HCT116 (cell line): ENCODE data around the gene PARP2. TPM values are rescaled to one million over a fixed set of nuclear protein-coding genes. Genes with fewer than 3 reads are reported as not detected.

ENCODE experiments used
- ATAC-seq: fragments of 200-7000 bp; cut with Tn5 transposase; 2 replicates; pipeline ENCODE4 v1.9.1; 2020; ENCODE audit warnings: mild to moderate bottlenecking, moderate library complexity
- BruUV-seq: library from RNA; stranded (reverse); fragments of 400-500 nt; replicated peaks from 2 replicates; lab custom pipeline; 2021; lab: Mats Ljungman, UMichigan
- CTCF ChIA-PET: fragments of 300-600 bp; sonication (Branson Sonifier 250); formaldehyde crosslinking; loops from one replicate; lab custom pipeline; 2021; ENCODE audit warnings: antibody characterized with exemption; lab: Charles Lee
- POLR2A ChIA-PET: fragments of 300-600, 350-600 bp; sonication (Branson Sonifier 250); formaldehyde crosslinking; loops from one replicate; lab custom pipeline; 2021; ENCODE audit warnings: antibody characterized with exemption; lab: Charles Lee
- RAD21 ChIA-PET, 2 experiments: fragments of 300-600 bp; sonication (Branson Sonifier 250); formaldehyde crosslinking; loops; one replicate each; lab custom pipeline; 2023; ENCODE audit warnings: low total read pairs in 2 of 2; ENCODE audit not compliant: uncharacterized antibody in 2 of 2, unreplicated experiment in 2 of 2, low non-redundant PET in 1 of 2; lab: Charles Lee
- DNase-seq: peaks from one replicate; pipeline ENCODE4 v3.0.0-alpha.2; 2010; ENCODE audit warnings: low read depth, low spot score
- H2AFZ ChIP-seq: fragments of 200-600 bp; shearing (Covaris generic), sonication (generic); 2 replicates; pipeline ENCODE4 v1.6.1; 2017; ENCODE audit warnings: low read depth, mixed run types, mixed read lengths, antibody characterized with exemption, low read length; ENCODE audit not compliant: poor library complexity, severe bottlenecking
- H3K27ac ChIP-seq: 2 replicates; pipeline ENCODE4 v1.5.1; 2012; ENCODE audit warnings: low read depth, low read length
- H3K27me3 ChIP-seq: fragments of 200-600 bp; sonication (generic); 2 replicates; pipeline ENCODE4 v1.6.1; 2016; ENCODE audit warnings: mixed run types, low read length, mixed read lengths; ENCODE audit not compliant: insufficient read depth
- H3K36me3 ChIP-seq, 2 experiments: fragments of 200-500 bp in 1 of 2; fragments of 200-600 bp in 1 of 2; sonication (Bioruptor generic) in 1 of 2; sonication (generic) in 1 of 2; 2 replicates each; pipeline versions ENCODE4 v1.5.1 to v1.6.1; 2014 to 2016; ENCODE audit warnings: low read length in 2 of 2, inconsistent platforms in 1 of 2, mixed read lengths in 1 of 2, mixed run types in 1 of 2; ENCODE audit not compliant: insufficient read depth in 2 of 2, control insufficient read depth in 1 of 2
- H3K4me1 ChIP-seq, 2 experiments: fragments of 200-600 bp in 1 of 2; sonication (generic) in 1 of 2; 2 replicates each; pipeline versions ENCODE4 v1.5.1 to v1.6.1; 2012 to 2017; ENCODE audit warnings: low read length in 2 of 2, inconsistent platforms in 1 of 2, mild to moderate bottlenecking in 1 of 2, mixed read lengths in 1 of 2, mixed run types in 1 of 2, moderate library complexity in 1 of 2; ENCODE audit not compliant: insufficient read depth in 2 of 2, control insufficient read depth in 1 of 2
- H3K4me2 ChIP-seq: fragments of 200-600 bp; sonication (generic); 2 replicates; pipeline ENCODE4 v1.6.1; 2017; ENCODE audit warnings: mixed run types, low read length, mixed read lengths
- H3K4me3 ChIP-seq, 2 experiments: fragments of 200-600 bp in 1 of 2; sonication (generic) in 1 of 2; replicated peaks in 1 of 2; 2 replicates each; pipeline ENCODE4 v1.5.1; 2011 to 2016; ENCODE audit warnings: low read length in 2 of 2, control low read depth in 1 of 2, low read depth in 1 of 2, mild to moderate bottlenecking in 1 of 2, mixed read lengths in 1 of 2, mixed run types in 1 of 2
- H3K79me2 ChIP-seq: fragments of 200-600 bp; sonication (generic); 2 replicates; pipeline ENCODE4 v1.6.1; 2017; ENCODE audit warnings: mild to moderate bottlenecking, mixed run types, low read length, moderate library complexity, mixed read lengths; ENCODE audit not compliant: insufficient read depth
- H3K9ac ChIP-seq: fragments of 200-600 bp; sonication (generic); 2 replicates; pipeline ENCODE4 v1.6.1; 2016; ENCODE audit warnings: low read length, mixed read lengths
- H3K9me2 ChIP-seq: fragments of 200-600 bp; sonication (generic), shearing (Covaris generic); 2 replicates; pipeline ENCODE4 v1.6.1; 2017; ENCODE audit warnings: mixed run types, mild to moderate bottlenecking, moderate library complexity; ENCODE audit not compliant: insufficient read depth
- H3K9me3 ChIP-seq, 2 experiments: fragments of 200-500 bp in 1 of 2; fragments of 200-600 bp in 1 of 2; sonication (Bioruptor generic) in 1 of 2; sonication (generic) in 1 of 2; 2 replicates each; pipeline ENCODE4 v1.6.1; 2014 to 2017; ENCODE audit warnings: low read length in 2 of 2, mixed read lengths in 2 of 2, inconsistent platforms in 1 of 2, low read depth in 1 of 2, mild to moderate bottlenecking in 1 of 2, mixed run types in 1 of 2, moderate library complexity in 1 of 2; ENCODE audit not compliant: control insufficient read depth in 1 of 2, insufficient read depth in 1 of 2
- H4K20me1 ChIP-seq: fragments of 200-600 bp; sonication (generic), shearing (Covaris generic); 2 replicates; pipeline ENCODE4 v1.6.1; 2017; ENCODE audit warnings: mixed run types, mild to moderate bottlenecking, moderate library complexity; ENCODE audit not compliant: insufficient read depth
- CBX3 ChIP-seq: IDR thresholded peaks from 2 replicates; pipeline ENCODE4 v1.6.1; 2012; ENCODE audit warnings: low read depth
- EZH2 ChIP-seq: fragments of 200-600 bp; sonication (generic); IDR thresholded peaks from 2 replicates; pipeline ENCODE4 v1.6.1; 2017; ENCODE audit warnings: antibody characterized with exemption, mixed run types
- FOSL1 ChIP-seq: IDR thresholded peaks from 2 replicates; pipeline ENCODE4 v1.6.1; 2012; ENCODE audit warnings: low read depth
- POLR2A ChIP-seq: IDR thresholded peaks from 2 replicates; pipeline ENCODE4 v1.7.0; 2011; ENCODE audit warnings: borderline replicate concordance; ENCODE audit not compliant: insufficient read depth, insufficient read length; ENCODE audit errors: extremely low read depth
- RAD21 ChIP-seq: IDR thresholded peaks from 2 replicates; pipeline ENCODE4 v1.6.1; 2012; ENCODE audit warnings: low read depth, mild to moderate bottlenecking
- SIN3A ChIP-seq: IDR thresholded peaks from 2 replicates; pipeline ENCODE4 v1.6.1; 2012; ENCODE audit warnings: low read depth
- TCF7L2 ChIP-seq: IDR thresholded peaks from 2 replicates; pipeline ENCODE4 v1.7.0; 2011; ENCODE audit warnings: borderline replicate concordance, inconsistent platforms; ENCODE audit not compliant: insufficient read depth, insufficient read length; ENCODE audit errors: extremely low read depth
- YY1 ChIP-seq: IDR thresholded peaks from 2 replicates; pipeline ENCODE4 v1.6.1; 2011; ENCODE audit warnings: low read length, low read depth, moderate library complexity, mild to moderate bottlenecking; ENCODE audit not compliant: insufficient replicate concordance; ENCODE audit errors: extremely low read depth
- ZNF274 ChIP-seq: fragments of 200-500 bp; sonication (Bioruptor generic); IDR thresholded peaks from 2 replicates; pipeline ENCODE4 v1.6.1; 2014; ENCODE audit warnings: mild to moderate bottlenecking, low read depth, low read length, inconsistent platforms
- intact Hi-C: fragments of 100-400 bp; cut with micrococcal nuclease; formaldehyde crosslinking; loops from 2 replicates; pipeline ENCODE4 v1.10.0; 2022
- total RNA-seq: library from RNA; stranded (reverse); gene quantifications from one replicate; pipeline ENCODE4 v1.2.1, GENCODE V29; 2021; ENCODE audit not compliant: unreplicated experiment
- TF ChIP-seq, protein P1 (sequence below): IDR thresholded peaks from 2 replicates; pipeline ENCODE4 v1.6.1; 2012
- TF ChIP-seq, protein P2 (sequence below): IDR thresholded peaks from 2 replicates; pipeline ENCODE4 v1.6.1; 2012

The PARP2 gene
- total RNA-seq, 1 experiment from 2014 or later = 51.8 TPM

DNA sequence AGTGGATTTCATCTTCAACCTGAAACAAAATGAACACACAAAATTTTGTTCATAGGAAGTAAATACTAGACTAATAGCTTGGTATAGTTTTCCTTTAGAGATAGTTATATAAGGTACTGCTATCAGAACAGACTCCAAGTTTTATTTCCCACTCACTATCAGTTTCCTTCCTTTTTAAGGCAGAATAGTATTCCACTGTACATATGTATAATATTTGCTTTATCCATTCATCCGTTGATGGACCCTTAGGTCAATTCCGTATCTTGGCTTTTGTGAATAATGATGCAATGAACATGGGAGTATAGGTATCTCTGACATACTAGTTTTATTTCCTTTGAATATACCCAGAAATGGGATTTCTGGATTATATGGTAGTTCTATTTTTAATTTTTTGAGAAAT lies 14.1 kb upstream of the PARP2 start:
- peak overlapping the region; percentile 2; the same call in 1 of the 2 replicates for H3K27ac ChIP-seq
- ChIA-PET RAD21 (no interaction called here), POLR2A (interaction anchor here (1.3 to 3.0 kb wide), 2 partner anchors 12 to 14 kb away, joined by 3 to 23 read pairs; partner anchors contain the start of gene PARP2), CTCF (interaction anchor here (1.5 to 2.7 kb wide), 2 partner anchors 12 to 86 kb away, joined by 3 to 9 read pairs; no protein-coding TSS in a partner anchor)
- intact Hi-C loops = loop anchor here (5.0 kb wide), 1 partner anchor 143 kb away; no protein-coding TSS in a partner anchor
- TF ChIP-seq TCF7L2 (no peak), ZNF274 (no peak), FOSL1 (no peak), SIN3A (no peak), EZH2 (no peak), YY1 (no peak), POLR2A (no peak), RAD21 (no peak), CBX3 (no peak)
- TF ChIP-seq, protein P1, sequence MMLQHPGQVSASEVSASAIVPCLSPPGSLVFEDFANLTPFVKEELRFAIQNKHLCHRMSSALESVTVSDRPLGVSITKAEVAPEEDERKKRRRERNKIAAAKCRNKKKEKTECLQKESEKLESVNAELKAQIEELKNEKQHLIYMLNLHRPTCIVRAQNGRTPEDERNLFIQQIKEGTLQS = no peak
- TF ChIP-seq, protein P2, sequence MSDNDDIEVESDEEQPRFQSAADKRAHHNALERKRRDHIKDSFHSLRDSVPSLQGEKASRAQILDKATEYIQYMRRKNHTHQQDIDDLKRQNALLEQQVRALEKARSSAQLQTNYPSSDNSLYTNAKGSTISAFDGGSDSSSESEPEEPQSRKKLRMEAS = no peak
- peaks cover 32 to 49% of the 10 kb centered on the region in 2 experiments for H3K36me3 ChIP-seq
- DNase-seq (no peak), ATAC-seq (no peak)
- BruUV-seq = no TSS peak
- peaks cover 12 to 22% of the 10 kb centered on the region in 2 experiments for H3K4me1 ChIP-seq
- H2AFZ ChIP-seq = no peak overlapping the region
- no peak overlapping the region for H3K4me2 ChIP-seq
- no peaks in the 10 kb centered on the region for H3K9me3 ChIP-seq
- H3K79me2 ChIP-seq = peaks cover 86% of the 10 kb centered on the region
- H3K27me3 ChIP-seq = no peaks in the 10 kb centered on the region
- no peaks in the 10 kb centered on the region for H3K9me2 ChIP-seq
- no peak overlapping the region for H3K9ac ChIP-seq
- peaks cover 6% of the 10 kb centered on the region; the same call in 1 of the 2 replicates for H4K20me1 ChIP-seq
- H3K4me3 ChIP-seq = no peak overlapping the region
